Measurements from ENCODE around the gene TRIML1.

Gene TRIML1

GRCh38 chr4:188139141-188139540 lies at the start of gene TRIML1:
Gene TRIML1 (plus strand): TSS chr4:188139441. CDS start chr4:188139559, 118 bp downstream.
- H3K27ac ChIP-seq = no peak within 1 kb of the TSS
- no peak for DNase-seq (ENCODE audit: low read depth, low spot score)

- no peak overlapping the region for H3K27ac ChIP-seq
- DNase-seq (ENCODE audit: low read depth, low spot score) = no peak
These were observed 46.4 kb upstream of the TRIML1 start for GRCh38 chr4:188092824-188093223.

- DNase-seq (ENCODE audit: low read depth, low spot score) = no peak
- H3K27ac ChIP-seq = no peak overlapping the region
These were observed 32.8 kb upstream of the TRIML1 start for GRCh38 chr4:188106454-188106853.

GRCh38 chr4:188107931-188108843 lies 31.1 kb upstream of the TRIML1 start:
- peak overlapping the region; percentile 63 for H3K27ac ChIP-seq

GRCh38 chr4:188109157-188109755 lies 30.0 kb upstream of the TRIML1 start, which contains the start of gene TRIML2:
Gene TRIML2 (minus strand): TSS chr4:188109603. CDS start chr4:188105368, 4,235 bp downstream.
- H3K27ac ChIP-seq = peak within 1 kb of the TSS; percentile 63
- no peak for DNase-seq (ENCODE audit: low read depth, low spot score)

More at GRCh38 chr4:188107931-188108843, 31.1 kb upstream of the TRIML1 start:
- DNase-seq (ENCODE audit: low read depth, low spot score) = peak; percentile 29

GRCh38 chr4:188110036-188110435 lies 29.2 kb upstream of the TRIML1 start:
- DNase-seq (ENCODE audit: low read depth, low spot score) = no peak
- peak overlapping the region; percentile 63 for H3K27ac ChIP-seq

- DNase-seq (ENCODE audit: low read depth, low spot score) = no peak
- H3K27ac ChIP-seq = peak overlapping the region; percentile 63
These were observed 28.3 kb upstream of the TRIML1 start for GRCh38 chr4:188110741-188111471.

GRCh38 chr4:188111955-188112354 lies 27.3 kb upstream of the TRIML1 start:
- no peak for DNase-seq (ENCODE audit: low read depth, low spot score)
- H3K27ac ChIP-seq = peak overlapping the region; percentile 63

GRCh38 chr4:188113156-188113555 lies 26.1 kb upstream of the TRIML1 start:
- H3K27ac ChIP-seq = peak overlapping the region; percentile 66
- peak; percentile 96 for DNase-seq (ENCODE audit: low read depth, low spot score)

- DNase-seq (ENCODE audit: low read depth, low spot score) = no peak
- H3K27ac ChIP-seq = no peak overlapping the region
These were observed 21.5 kb upstream of the TRIML1 start for GRCh38 chr4:188117631-188118324.

GRCh38 chr4:188121530-188121929 lies 17.7 kb upstream of the TRIML1 start:
- no peak overlapping the region for H3K27ac ChIP-seq
- DNase-seq (ENCODE audit: low read depth, low spot score) = no peak

- H3K27ac ChIP-seq = peak overlapping the region; percentile 39
- peak; percentile 72 for DNase-seq (ENCODE audit: low read depth, low spot score)
These were observed 11.9 kb upstream of the TRIML1 start for GRCh38 chr4:188127214-188127874.

GRCh38 chr4:188130355-188130754 lies 8.9 kb upstream of the TRIML1 start:
- no peak overlapping the region for H3K27ac ChIP-seq
- no peak for DNase-seq (ENCODE audit: low read depth, low spot score)

GRCh38 chr4:188132232-188132631 lies 7.0 kb upstream of the TRIML1 start:
- H3K27ac ChIP-seq = no peak overlapping the region
- no peak for DNase-seq (ENCODE audit: low read depth, low spot score)

GRCh38 chr4:188138227-188138626 lies 1.0 kb upstream of the TRIML1 start:
- no peak for DNase-seq (ENCODE audit: low read depth, low spot score)
- H3K27ac ChIP-seq = no peak overlapping the region

- no peak for DNase-seq (ENCODE audit: low read depth, low spot score)
- no peak overlapping the region for H3K27ac ChIP-seq
These were observed 430 bp downstream of the TRIML1 start for GRCh38 chr4:188139671-188140070.

GRCh38 chr4:188143731-188144130 lies 4.5 kb downstream of the TRIML1 start:
- no peak overlapping the region for H3K27ac ChIP-seq
- no peak for DNase-seq (ENCODE audit: low read depth, low spot score)

- no peak for DNase-seq (ENCODE audit: low read depth, low spot score)
These were observed 6.4 kb downstream of the TRIML1 start for GRCh38 chr4:188145601-188146000.

GRCh38 chr4:188146618-188147017 lies 7.4 kb downstream of the TRIML1 start:
- no peak overlapping the region for H3K27ac ChIP-seq
- no peak for DNase-seq (ENCODE audit: low read depth, low spot score)

More at GRCh38 chr4:188145601-188146000, 6.4 kb downstream of the TRIML1 start:
- H3K27ac ChIP-seq = no peak overlapping the region

Measured in epithelial cell of prostate (primary cell).